ENCODE results near the gene TSPAN12.

GRCh38 chr7:120856621-120857352, 1.2 kb downstream of the TSPAN12 start:
- TF ChIP-seq POLR2AphosphoS5 (IDR thresholded peaks at IDR 0.05; ENCODE audit: low read depth) (no peak), CTCF (IDR thresholded peaks at IDR 0.05; ENCODE audit: insufficient read depth, low read length) (no peak), REST (IDR thresholded peaks at IDR 0.05; ENCODE audit: insufficient replicate concordance, low read depth) (no peak), GABPA (IDR thresholded peaks at IDR 0.05; ENCODE audit: low read depth) (no peak), SPI1 (IDR thresholded peaks at IDR 0.05; ENCODE audit: borderline replicate concordance, low read depth) (no peak)

All from HL-60 (cell line).